K562 treated with DMSO at 1 percent for 24 hours (cell line): ENCODE data around the gene PDZD7. TPM values are rescaled to one million over a fixed set of nuclear protein-coding genes. Genes with fewer than 3 reads are reported as not detected.

Source experiments
- total RNA-seq: library from RNA; unstranded; fragments of 300-600 nt; gene quantifications from 2 replicates; pipeline ENCODE4 v1.2.3, GENCODE V29; 2022; ENCODE audit warnings: low read depth; ENCODE audit not compliant: insufficient read depth

PDZD7 gene
- total RNA-seq: 0.71 and 0.83 TPM in 2 replicates

GRCh38 chr10:101031128-101031795 is at the start of gene PDZD7, which contains the start of gene SFXN3:
TSS of gene PDZD7 (minus strand) at chr10:101031129. CDS start at chr10:101030219, 910 bp downstream.
TSS of gene SFXN3 (plus strand) at chr10:101031234. CDS start at chr10:101034695, 3,461 bp downstream.

GRCh38 chr10:101061624-101062231 is 30.8 kb upstream of the PDZD7 start, which contains the start of gene KAZALD1:
TSS of gene KAZALD1 (plus strand) at chr10:101061989. CDS start at chr10:101062593, 604 bp downstream.

GRCh38 chr10:100999742-101000126 is 31.2 kb downstream of the PDZD7 start, which contains the start of gene LZTS2:
TSS of gene LZTS2 (plus strand) at chr10:100999808. CDS start at chr10:101002539, 2,731 bp downstream.

GRCh38 chr10:100986952-100987684 is 43.8 kb downstream of the PDZD7 start, which contains the start of the genes MRPL43 and TWNK:
TSS of gene MRPL43 (minus strand) at chr10:100987497. CDS start at chr10:100987443, 54 bp downstream.
TSS of gene TWNK (plus strand) at chr10:100987543. CDS start at chr10:100988211, 668 bp downstream.

GRCh38 chr10:100969187-100970075 is 61.5 kb downstream of the PDZD7 start, which contains the start of gene SEMA4G:
TSS of gene SEMA4G (plus strand) at chr10:100969504. CDS start at chr10:100972913, 3,409 bp downstream.

Other genes starting within 250 kb of the PDZD7 start
- 6.8 and 9.2 TPM in 2 replicates for gene SLF2, start 118.2 kb downstream of the PDZD7 start, total RNA-seq
- 1.7 and 2.2 TPM in 2 replicates for gene SEMA4G, start 61.6 kb downstream of the PDZD7 start, total RNA-seq
- gene MRPL43, start 43.6 kb downstream of the PDZD7 start, total RNA-seq: 60.4 and 67.9 TPM in 2 replicates
- 5.5 and 5.6 TPM in 2 replicates for gene TWNK, start 43.6 kb downstream of the PDZD7 start, total RNA-seq
- gene LZTS2, start 31.3 kb downstream of the PDZD7 start, total RNA-seq: 57.4 and 59.9 TPM in 2 replicates
- gene SFXN3, start 105 bp upstream of the PDZD7 start, total RNA-seq: 1.6 and 2.2 TPM in 2 replicates
- gene KAZALD1, start 30.9 kb upstream of the PDZD7 start, total RNA-seq: 26.7 and 31.9 TPM in 2 replicates
- 0.63 and 2.0 TPM in 2 replicates for gene TLX1, start 100.2 kb upstream of the PDZD7 start, total RNA-seq
- not detected in 2 replicates for gene LBX1, start 198.3 kb upstream of the PDZD7 start, total RNA-seq